Trophoblast cell (in vitro differentiated cells and primary cell): Measurements from ENCODE around the gene TSHR.

Experiments used
- DNase-seq, 2 donors: peaks; one replicate each; pipeline ENCODE4 v3.0.0-alpha.2; 2016
- H2AFZ ChIP-seq: 2 replicates; pipeline ENCODE4 v1.6.1; 2013; ENCODE audit warnings: low read length, moderate library complexity, mild to moderate bottlenecking; ENCODE audit not compliant: insufficient read depth, poor library complexity
- H2AK5ac ChIP-seq: 2 replicates; pipeline ENCODE4 v1.6.1; 2013; ENCODE audit warnings: mild to moderate bottlenecking, low read length
- H2BK120ac ChIP-seq: 2 replicates; pipeline ENCODE4 v1.6.1; 2013; ENCODE audit warnings: low read length, mild to moderate bottlenecking, moderate library complexity; ENCODE audit not compliant: insufficient read depth, poor library complexity
- H2BK12ac ChIP-seq: 2 replicates; pipeline ENCODE4 v1.6.1; 2013; ENCODE audit warnings: mild to moderate bottlenecking, low read length, moderate library complexity
- H2BK5ac ChIP-seq: 2 replicates; pipeline ENCODE4 v1.6.1; 2013; ENCODE audit warnings: low read length, low read depth, moderate library complexity, mild to moderate bottlenecking; ENCODE audit not compliant: poor library complexity
- H3K14ac ChIP-seq: 2 replicates; pipeline ENCODE4 v1.6.1; 2013; ENCODE audit warnings: mild to moderate bottlenecking, low read length
- H3K18ac ChIP-seq: 2 replicates; pipeline ENCODE4 v1.6.1; 2013; ENCODE audit warnings: mild to moderate bottlenecking, low read length
- H3K23ac ChIP-seq: 2 replicates; pipeline ENCODE4 v1.6.1; 2013; ENCODE audit warnings: low read length
- H3K27ac ChIP-seq: 2 replicates; pipeline ENCODE4 v1.5.1; 2013; ENCODE audit warnings: low read depth, mild to moderate bottlenecking, inconsistent platforms, low read length, moderate library complexity
- H3K27me3 ChIP-seq: 2 replicates; pipeline ENCODE4 v1.6.1; 2013; ENCODE audit warnings: inconsistent platforms, mild to moderate bottlenecking, low read length, moderate library complexity; ENCODE audit not compliant: insufficient read depth
- H3K36me3 ChIP-seq, 2 experiments: 1 replicate in 1 of 2; 2 replicates in 1 of 2; pipeline ENCODE4 v1.6.1; 2013; ENCODE audit warnings: low read length in 2 of 2, mild to moderate bottlenecking in 2 of 2, moderate library complexity in 1 of 2; ENCODE audit not compliant: insufficient read depth in 2 of 2, control insufficient read depth in 1 of 2
- H3K4ac ChIP-seq: 2 replicates; pipeline ENCODE4 v1.6.1; 2013; ENCODE audit warnings: low read depth, mild to moderate bottlenecking, low read length, moderate library complexity
- H3K4me1 ChIP-seq, 2 experiments: 1 replicate in 1 of 2; 2 replicates in 1 of 2; pipeline ENCODE4 v1.6.1; 2013; ENCODE audit warnings: low read length in 2 of 2, mild to moderate bottlenecking in 2 of 2, moderate library complexity in 1 of 2; ENCODE audit not compliant: insufficient read depth in 2 of 2, control insufficient read depth in 1 of 2
- H3K4me2 ChIP-seq: 2 replicates; pipeline ENCODE4 v1.6.1; 2013; ENCODE audit warnings: inconsistent platforms, mild to moderate bottlenecking, low read length, moderate library complexity
- H3K4me3 ChIP-seq: 2 replicates; pipeline ENCODE4 v1.5.1; 2013; ENCODE audit warnings: mild to moderate bottlenecking, low read depth, low read length, inconsistent platforms
- H3K79me1 ChIP-seq: one replicate; pipeline ENCODE4 v1.6.1; 2013; ENCODE audit warnings: low read length
- H3K79me2 ChIP-seq: 2 replicates; pipeline ENCODE4 v1.6.1; 2013; ENCODE audit warnings: low read length, mild to moderate bottlenecking; ENCODE audit not compliant: control insufficient read depth, insufficient read depth, poor library complexity
- H3K9ac ChIP-seq: 2 replicates; pipeline ENCODE4 v1.6.1; 2013; ENCODE audit warnings: mild to moderate bottlenecking, low read length
- H3K9me3 ChIP-seq: 2 replicates; pipeline ENCODE4 v1.6.1; 2013; ENCODE audit warnings: low read depth, mild to moderate bottlenecking, control low read depth, inconsistent platforms, low read length; ENCODE audit not compliant: insufficient read depth
- H4K12ac ChIP-seq: 2 replicates; pipeline ENCODE4 v1.6.1; 2013; ENCODE audit warnings: low read depth, mild to moderate bottlenecking, low read length, moderate library complexity
- H4K8ac ChIP-seq: 2 replicates; pipeline ENCODE4 v1.6.1; 2013; ENCODE audit warnings: low read depth, mild to moderate bottlenecking, low read length, moderate library complexity
- H4K91ac ChIP-seq: one replicate; pipeline ENCODE4 v1.6.1; 2013; ENCODE audit warnings: low read depth, mild to moderate bottlenecking, low read length, moderate library complexity
- WGBS: extraction: QIAGEN DNeasy Blood & Tissue Kit; methylation state at CpG from one replicate; pipeline ENCODE4 v1.1.7; 2013; ENCODE audit warnings: missing lambda C conversion rate; ENCODE audit not compliant: insufficient read length, insufficient coverage; ENCODE audit errors: extremely low coverage; 5-methylcytosine and 5-hydroxymethylcytosine counted together

TSHR gene

GRCh38 chr14:81138429-81138828, 183.0 kb downstream of the TSHR start:
- Histone ChIP-seq H3K4ac (no peak overlapping the region), H4K12ac (no peak overlapping the region), H2AK5ac (no peak overlapping the region), H3K27me3 (no peaks in the 10 kb centered on the region), H4K91ac (no peak overlapping the region), H3K4me1 (no peaks in the 10 kb centered on the region), H2AFZ (no peak overlapping the region), H3K9me3 (no peaks in the 10 kb centered on the region), H3K9ac (no peak overlapping the region), H3K27ac (no peak overlapping the region), H3K18ac (no peak overlapping the region), H3K14ac (no peak overlapping the region), H3K79me2 (no peaks in the 10 kb centered on the region), H2BK5ac (no peak overlapping the region), H3K23ac (no peak overlapping the region), H2BK120ac (no peak overlapping the region), H3K4me2 (no peak overlapping the region), H3K79me1 (no peaks in the 10 kb centered on the region), H3K36me3 (no peaks in the 10 kb centered on the region), H4K8ac (no peak overlapping the region), H2BK12ac (no peak overlapping the region), H3K4me3 (no peak overlapping the region)
- DNase-seq = no peak
- no CpG with 5 or more reads among the region's 6 CpGs for WGBS

GRCh38 chr14:81141426-81141825, 186.0 kb downstream of the TSHR start:
- H2AK5ac ChIP-seq = no peak overlapping the region
- no peaks in the 10 kb centered on the region for H3K9me3 ChIP-seq
- no peak overlapping the region for H2BK5ac ChIP-seq
- no peak overlapping the region for H2BK120ac ChIP-seq
- no peaks in the 10 kb centered on the region for H3K36me3 ChIP-seq
- H3K18ac ChIP-seq = no peak overlapping the region
- no peak overlapping the region for H3K4me2 ChIP-seq
- no peak overlapping the region for H4K12ac ChIP-seq
- no peak overlapping the region for H3K9ac ChIP-seq
- no peak overlapping the region for H3K23ac ChIP-seq
- no peak overlapping the region for H3K14ac ChIP-seq
- H4K91ac ChIP-seq = no peak overlapping the region
- no peak overlapping the region for H3K4me3 ChIP-seq
- H3K79me1 ChIP-seq = no peaks in the 10 kb centered on the region
- no peak for DNase-seq
- H2AFZ ChIP-seq = no peak overlapping the region
- H3K27me3 ChIP-seq = no peaks in the 10 kb centered on the region
- H3K4me1 ChIP-seq = no peaks in the 10 kb centered on the region
- H2BK12ac ChIP-seq = no peak overlapping the region
- H3K27ac ChIP-seq = no peak overlapping the region
- H3K79me2 ChIP-seq = no peaks in the 10 kb centered on the region
- no CpG with 5 or more reads among the region's 2 CpGs for WGBS
- no peak overlapping the region for H4K8ac ChIP-seq
- H3K4ac ChIP-seq = no peak overlapping the region

- H4K91ac ChIP-seq = no peak overlapping the region
- H3K18ac ChIP-seq = no peak overlapping the region
- no peak overlapping the region for H3K9ac ChIP-seq
- no peak overlapping the region for H4K8ac ChIP-seq
- H3K79me2 ChIP-seq = no peaks in the 10 kb centered on the region
- H3K23ac ChIP-seq = no peak overlapping the region
- no peak overlapping the region for H2BK5ac ChIP-seq
- no peaks in the 10 kb centered on the region for H3K9me3 ChIP-seq
- H3K36me3 ChIP-seq = no peaks in the 10 kb centered on the region
- H2AFZ ChIP-seq = no peak overlapping the region
- no peaks in the 10 kb centered on the region for H3K79me1 ChIP-seq
- no peaks in the 10 kb centered on the region for H3K4me1 ChIP-seq
- no peak overlapping the region for H2BK120ac ChIP-seq
- H3K4me2 ChIP-seq = no peak overlapping the region
- no peak overlapping the region for H2BK12ac ChIP-seq
- H3K27ac ChIP-seq = no peak overlapping the region
- no peaks in the 10 kb centered on the region for H3K27me3 ChIP-seq
- no peak overlapping the region for H3K14ac ChIP-seq
- no peak overlapping the region for H4K12ac ChIP-seq
- DNase-seq = no peak
- no CpG with 5 or more reads among the region's 8 CpGs for WGBS
- no peak overlapping the region for H2AK5ac ChIP-seq
- no peak overlapping the region for H3K4me3 ChIP-seq
- H3K4ac ChIP-seq = no peak overlapping the region
Measured at GRCh38 chr14:81143793-81144192, 188.4 kb downstream of the TSHR start.

- H4K12ac ChIP-seq = no peak overlapping the region
- H3K4me2 ChIP-seq = no peak overlapping the region
- H3K14ac ChIP-seq = no peak overlapping the region
- H3K79me2 ChIP-seq = no peaks in the 10 kb centered on the region
- H4K8ac ChIP-seq = no peak overlapping the region
- H3K4me1 ChIP-seq = no peaks in the 10 kb centered on the region
- H2BK5ac ChIP-seq = no peak overlapping the region
- H3K18ac ChIP-seq = no peak overlapping the region
- H3K9me3 ChIP-seq = no peaks in the 10 kb centered on the region
- no peak overlapping the region for H2AK5ac ChIP-seq
- no CpG with 5 or more reads among the region's 3 CpGs for WGBS
- no peak overlapping the region for H3K4ac ChIP-seq
- H3K79me1 ChIP-seq = no peaks in the 10 kb centered on the region
- H3K36me3 ChIP-seq = no peaks in the 10 kb centered on the region
- no peak overlapping the region for H3K27ac ChIP-seq
- no peak overlapping the region for H3K4me3 ChIP-seq
- no peak overlapping the region for H2AFZ ChIP-seq
- H3K9ac ChIP-seq = no peak overlapping the region
- no peak overlapping the region for H2BK12ac ChIP-seq
- no peaks in the 10 kb centered on the region for H3K27me3 ChIP-seq
- no peak overlapping the region for H4K91ac ChIP-seq
- H2BK120ac ChIP-seq = no peak overlapping the region
- DNase-seq = no peak
- no peak overlapping the region for H3K23ac ChIP-seq
Measured at GRCh38 chr14:81144824-81145603, 189.6 kb downstream of the TSHR start.
